GM19035 (cell line): ENCODE measurements around the gene PRCD.

Source experiments
- ATAC-seq: cut with Tn5 transposase; IDR thresholded peaks from one replicate; pipeline ENCODE4 v1.9.1; 2021; ENCODE audit not compliant: unreplicated experiment

Gene PRCD

DNA sequence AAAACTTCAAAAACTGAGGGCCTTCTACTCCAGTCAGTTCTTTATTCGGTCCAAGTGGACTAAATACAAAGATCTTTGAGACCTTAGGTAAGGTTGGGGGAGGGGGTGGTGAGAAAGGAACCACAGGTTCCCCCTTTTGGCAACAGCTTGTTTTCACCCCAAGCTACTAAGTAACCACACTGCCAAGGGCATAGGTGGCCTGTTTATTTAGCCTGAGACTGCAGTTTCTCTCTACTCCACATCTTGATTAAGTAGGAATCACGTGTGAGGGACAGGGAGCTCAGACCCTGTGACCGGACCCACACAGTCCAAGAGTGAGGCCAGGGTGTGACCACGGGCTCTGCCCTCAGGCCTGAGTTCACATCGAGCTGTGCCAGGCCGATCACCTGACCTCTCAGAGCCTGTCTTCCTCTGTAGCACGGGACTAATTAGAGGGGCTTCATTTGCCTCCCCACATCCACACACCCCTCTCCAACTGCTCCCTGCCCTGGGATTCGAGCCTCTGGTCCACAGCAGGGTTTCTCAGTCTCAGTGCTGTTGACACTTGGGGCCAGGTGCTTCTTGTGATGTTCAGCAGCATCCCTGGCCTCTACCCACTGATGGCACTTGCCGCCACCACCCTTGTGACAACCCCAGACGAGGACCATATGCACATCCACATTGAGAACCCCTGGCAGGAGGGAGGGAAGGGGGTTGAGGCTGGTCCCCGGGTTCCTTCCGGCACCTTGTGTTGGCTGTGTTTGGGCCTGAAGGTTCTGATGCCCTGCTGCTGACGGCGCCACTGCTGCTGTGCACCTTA, 28.0 kb downstream of the PRCD start:
- ATAC-seq = no peak

DNA sequence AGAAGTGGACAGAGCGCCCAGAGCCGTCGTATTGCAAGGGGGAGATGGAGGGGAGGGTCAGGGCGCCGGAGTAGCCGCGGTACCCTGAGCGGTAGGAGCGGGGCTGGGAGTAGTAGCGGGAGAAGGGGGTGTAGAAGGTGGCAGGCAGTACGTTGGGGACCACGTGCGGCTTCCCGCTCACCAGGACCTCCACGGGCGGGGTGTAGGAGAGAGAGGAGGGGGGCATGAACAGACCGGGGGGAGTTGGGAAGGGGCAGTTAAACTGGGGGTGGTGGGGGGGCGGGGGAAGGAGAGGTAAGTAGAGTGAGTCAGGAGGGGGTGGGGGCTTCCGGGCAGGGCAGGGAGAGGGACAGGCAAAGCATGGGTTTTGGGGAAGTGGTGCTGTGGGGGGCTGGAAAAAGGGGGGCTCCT, 29.0 kb downstream of the PRCD start:
- no peak for ATAC-seq

- no peak for ATAC-seq
Observed at GRCh38 chr17:76569607-76570279, 29.9 kb downstream of the PRCD start.

DNA sequence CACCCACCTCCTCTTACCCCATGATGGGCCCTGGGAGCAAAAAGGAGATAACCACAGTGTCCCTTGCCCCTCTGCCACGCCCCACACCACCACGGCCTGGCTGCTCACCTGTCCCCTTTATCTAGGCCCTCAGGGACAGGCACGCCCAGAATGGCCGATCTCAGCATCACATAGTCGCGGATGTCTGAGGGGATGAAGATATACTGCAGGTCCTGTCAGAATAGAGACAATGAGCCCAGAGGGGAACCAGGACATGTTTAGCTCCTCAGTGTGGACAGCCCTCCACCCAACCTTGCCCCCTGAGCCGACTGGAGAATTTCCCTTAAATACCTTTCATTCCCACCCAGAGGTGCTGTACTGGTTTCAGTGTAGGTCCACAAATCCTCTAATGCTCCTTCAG, 30.6 kb downstream of the PRCD start:
- ATAC-seq = no peak

- no peak for ATAC-seq
Observed at GRCh38 chr17:76570877-76571471, 31.1 kb downstream of the PRCD start.

DNA sequence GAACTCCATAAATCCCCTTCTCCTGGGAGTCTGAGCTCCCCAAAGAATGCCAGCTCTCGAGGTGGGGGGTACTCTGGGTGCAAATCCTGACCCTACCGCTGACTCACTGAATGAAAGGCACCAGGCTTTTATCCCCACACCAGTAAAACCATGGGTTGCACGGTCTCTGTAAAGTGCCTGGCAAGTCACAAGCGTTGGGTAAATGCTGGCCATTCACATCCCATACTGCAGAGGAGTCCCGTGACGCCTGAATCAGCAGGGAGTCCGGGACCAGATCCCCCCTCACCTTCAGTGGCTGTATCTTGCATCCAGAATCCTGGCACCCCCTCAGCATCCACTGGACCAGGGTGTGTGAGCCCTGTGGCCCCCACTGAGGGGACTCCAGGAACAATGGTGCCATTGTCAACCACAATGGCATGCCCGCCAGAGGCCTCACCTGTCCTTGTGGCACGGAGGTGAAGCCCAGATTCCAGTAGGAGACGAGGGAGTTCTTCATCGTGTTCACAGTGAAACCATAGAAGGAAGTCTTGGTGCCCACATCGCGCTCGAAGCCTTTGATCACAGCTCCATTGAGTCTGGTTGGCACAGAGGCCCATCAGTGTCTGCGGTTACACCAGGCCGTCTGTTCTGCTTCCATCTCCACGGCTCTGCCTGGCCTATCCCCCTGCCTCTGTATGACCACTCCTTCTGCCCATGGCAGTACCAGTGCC, 32.5 kb downstream of the PRCD start:
- ATAC-seq = no peak

DNA sequence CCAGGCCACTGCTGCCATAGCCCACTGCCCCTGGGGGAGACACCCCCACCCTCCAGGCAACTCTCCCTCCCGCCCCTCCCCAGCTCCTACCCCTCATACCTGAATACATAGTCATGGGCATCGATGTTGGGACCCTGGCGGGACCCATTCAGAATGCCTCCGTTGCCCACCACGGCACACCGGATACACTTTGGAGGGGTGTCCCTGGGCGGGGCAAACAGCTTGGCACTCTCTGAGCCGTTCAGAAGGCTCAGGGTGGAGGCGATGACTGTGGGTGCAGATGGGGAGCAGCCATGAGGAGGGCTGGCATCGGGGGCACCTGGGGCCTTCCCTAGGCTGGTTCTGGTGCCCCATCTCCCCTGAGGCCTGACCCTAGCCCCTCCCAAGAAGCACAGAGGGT, 33.3 kb downstream of the PRCD start:
- no peak for ATAC-seq

GRCh38 chr17:76574166-76574565, 34.3 kb downstream of the PRCD start:
- no peak for ATAC-seq

DNA sequence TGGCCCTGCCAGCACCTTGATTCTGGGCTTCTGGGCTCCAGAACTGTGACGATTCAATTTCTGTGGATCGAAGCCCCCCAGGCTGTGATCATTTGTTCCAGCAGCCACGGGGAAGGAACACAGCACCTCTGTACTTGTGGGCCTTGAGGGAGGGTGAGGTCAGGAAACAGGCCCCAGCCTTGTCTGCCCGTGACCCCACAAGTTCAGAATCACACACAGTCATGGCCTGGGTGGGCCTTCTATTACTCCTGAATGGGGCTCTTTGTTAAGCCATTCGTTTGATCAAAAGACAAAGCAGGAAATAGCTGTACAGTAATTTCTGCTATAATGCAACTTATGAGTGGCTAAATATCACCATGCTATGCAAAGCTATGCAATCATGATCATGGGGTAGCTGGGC, 35.7 kb downstream of the PRCD start:
- ATAC-seq = no peak

- ATAC-seq = no peak
Observed at GRCh38 chr17:76576189-76576588, 36.3 kb downstream of the PRCD start.

DNA sequence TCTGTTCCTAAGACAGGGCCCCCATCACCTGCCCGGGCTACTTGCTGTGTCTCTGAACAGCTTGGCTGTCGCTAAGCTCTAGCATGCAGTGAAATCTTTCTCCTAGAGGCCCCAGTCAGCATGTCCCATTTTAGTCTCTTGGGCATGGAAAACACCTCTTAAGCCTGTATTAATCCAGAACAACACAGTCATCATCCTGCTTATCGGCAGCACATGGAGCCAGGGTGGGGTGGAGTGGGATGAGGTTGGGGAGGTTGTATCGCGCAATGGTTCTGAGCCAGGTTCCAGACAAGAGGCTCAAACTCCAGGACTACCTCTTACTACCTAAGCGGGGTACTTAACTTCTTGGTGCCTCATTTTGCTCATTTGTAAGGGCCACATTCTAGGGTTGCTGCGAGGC, 38.0 kb downstream of the PRCD start:
- no peak for ATAC-seq

- ATAC-seq = no peak
Observed at GRCh38 chr17:76578376-76578775, 38.5 kb downstream of the PRCD start.

GRCh38 chr17:76579281-76579680, 39.4 kb downstream of the PRCD start:
- no peak for ATAC-seq

- ATAC-seq = no peak
Observed at GRCh38 chr17:76581515-76581914, 41.7 kb downstream of the PRCD start.

DNA sequence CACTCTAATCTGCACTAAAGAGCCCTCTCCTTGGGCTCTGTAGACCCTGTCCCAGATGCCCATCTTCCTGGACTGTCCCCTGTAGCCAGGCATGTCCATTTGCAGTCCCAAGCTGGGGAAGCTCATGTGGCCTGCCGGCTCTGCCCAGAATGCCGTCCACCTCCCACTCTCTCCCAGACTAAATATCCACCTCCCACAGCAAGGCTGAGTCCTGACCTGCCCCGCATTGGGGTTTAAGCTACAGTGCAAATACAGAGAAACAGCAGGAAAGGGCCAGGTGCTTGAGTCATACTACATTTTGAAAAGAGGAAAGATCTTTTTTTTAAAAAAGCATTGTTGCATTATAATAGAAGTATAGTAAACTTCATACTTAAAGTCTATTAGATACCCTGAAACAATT, 42.8 kb downstream of the PRCD start:
- ATAC-seq = no peak

DNA sequence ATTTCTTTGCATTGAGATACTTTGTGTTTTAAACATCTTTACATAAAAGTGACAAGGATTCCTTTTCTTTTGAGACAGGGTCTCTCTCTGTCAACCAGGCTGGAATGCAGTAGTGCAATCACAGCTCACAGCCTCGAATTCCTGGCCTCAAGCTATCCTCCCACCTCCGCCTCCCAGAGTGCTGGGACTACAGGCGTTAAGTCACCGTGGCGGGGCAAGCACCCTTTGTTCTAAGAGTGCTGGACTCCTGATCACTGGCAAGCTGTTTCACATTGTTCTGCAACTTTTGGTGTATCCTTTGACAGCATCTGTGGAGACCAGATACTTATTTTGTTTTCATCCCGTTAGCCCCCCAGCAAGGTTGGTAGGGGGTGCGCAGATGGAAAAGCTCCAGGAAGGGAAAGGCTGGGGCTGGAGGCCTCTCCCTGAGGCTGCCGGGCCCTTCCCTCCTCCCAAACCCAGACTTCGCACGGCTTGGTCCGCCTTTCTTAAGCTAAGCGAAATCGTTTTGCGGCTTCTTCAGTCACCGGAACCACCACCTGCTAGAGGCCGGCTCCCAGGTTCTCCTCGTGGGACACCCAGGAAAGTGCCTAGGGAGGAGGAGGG, 44.7 kb downstream of the PRCD start:
- no peak for ATAC-seq

- ATAC-seq = no peak
Observed at GRCh38 chr17:76585033-76585648, 45.3 kb downstream of the PRCD start.

DNA sequence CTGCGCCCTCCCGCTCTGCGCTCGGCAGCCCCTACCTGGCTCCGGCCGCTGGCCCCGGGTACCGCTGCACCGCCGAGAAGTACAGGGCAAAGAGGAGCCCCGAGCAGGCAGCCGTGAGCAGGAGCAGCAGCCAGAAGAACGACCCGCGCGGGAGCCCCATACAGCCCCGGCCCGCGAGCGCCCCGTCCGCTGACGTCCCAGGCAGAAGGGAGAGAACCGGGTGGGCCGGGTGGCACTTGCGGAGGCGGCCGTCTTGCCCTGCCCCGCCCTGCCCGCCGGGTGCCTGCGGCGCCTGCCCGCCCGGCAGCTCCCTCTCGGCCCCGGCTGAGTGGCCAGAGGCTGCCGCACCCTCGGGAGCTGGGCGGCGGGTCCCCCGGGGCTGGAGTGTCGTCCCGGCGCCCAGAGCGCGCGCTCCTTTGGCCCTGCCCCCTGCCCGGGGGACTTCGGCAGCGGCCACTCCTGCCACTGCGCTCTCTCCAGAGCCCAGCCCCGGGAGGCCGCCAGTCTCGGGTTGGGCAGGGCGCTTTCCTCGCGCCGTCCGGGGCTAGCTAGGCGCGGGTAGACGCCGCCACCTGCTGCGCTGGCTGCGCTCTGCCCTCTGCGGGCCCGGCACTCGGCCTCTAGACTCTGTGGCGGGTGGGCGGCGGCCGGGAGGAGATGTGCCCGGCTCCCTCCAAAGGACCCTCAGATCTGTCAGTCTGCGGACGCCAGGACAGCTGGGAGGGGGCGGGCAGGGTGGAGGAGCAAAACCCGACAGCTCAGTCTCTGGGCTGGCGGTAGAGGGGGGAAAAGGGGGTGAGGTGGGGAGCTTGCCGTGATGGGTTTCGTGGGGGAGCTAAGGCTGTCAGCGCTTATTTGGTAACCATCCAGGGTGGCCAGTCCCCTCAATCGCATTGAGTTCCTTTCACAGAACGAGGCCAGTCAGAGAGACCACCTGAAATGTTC, 46.1 kb downstream of the PRCD start, which contains the start of gene ST6GALNAC2:
ST6GALNAC2 (minus strand) TSS at position 212 of the 945 bp plus-strand sequence; CDS start at position 160, 52 bp downstream.
- ATAC-seq = no peak

DNA sequence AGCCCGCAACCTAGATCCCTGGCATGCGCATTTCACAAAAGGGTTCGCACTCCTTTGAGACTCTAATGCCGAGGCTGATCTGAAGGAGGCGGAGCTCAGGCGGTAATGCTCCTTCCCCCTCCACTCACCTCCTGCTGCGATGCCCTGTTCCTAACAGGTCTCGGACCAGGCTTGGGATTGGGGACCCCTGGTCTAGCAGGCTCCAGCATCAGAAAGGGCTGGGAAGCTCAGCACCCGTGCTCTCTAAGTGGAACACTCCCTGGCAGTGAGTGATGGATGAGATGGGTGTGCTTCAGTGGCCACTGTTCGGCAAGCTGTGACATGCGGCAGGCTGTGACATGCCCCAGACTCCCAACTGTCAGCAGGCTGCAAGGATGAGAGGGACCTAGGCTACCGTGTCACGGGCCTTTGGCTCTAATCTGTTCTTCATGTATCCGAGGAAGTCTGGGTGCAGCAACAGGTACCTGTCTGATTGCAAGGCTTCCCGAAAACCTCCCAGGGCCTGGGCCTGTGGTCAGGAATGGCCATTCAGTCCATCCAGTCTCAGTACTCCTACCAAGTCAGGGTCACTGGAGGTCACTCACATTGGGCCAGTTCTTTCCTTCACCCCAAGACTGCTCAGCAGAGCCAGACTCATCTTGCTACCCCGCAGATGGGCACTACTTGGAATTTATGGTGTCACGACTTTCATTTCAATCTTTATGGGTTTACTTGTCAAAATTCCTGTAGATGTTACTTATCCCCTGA, 47.1 kb downstream of the PRCD start:
- no peak for ATAC-seq
